ENCODE measurements around the gene SNCAIP. TPM values are rescaled to one million over a fixed set of nuclear protein-coding genes. Genes with fewer than 3 reads are reported as not detected.

The SNCAIP gene
- total RNA-seq, 4 donors from 2014 or later: 0.82 to 2.2 (median 1.6) TPM; not detected in 1

DNA sequence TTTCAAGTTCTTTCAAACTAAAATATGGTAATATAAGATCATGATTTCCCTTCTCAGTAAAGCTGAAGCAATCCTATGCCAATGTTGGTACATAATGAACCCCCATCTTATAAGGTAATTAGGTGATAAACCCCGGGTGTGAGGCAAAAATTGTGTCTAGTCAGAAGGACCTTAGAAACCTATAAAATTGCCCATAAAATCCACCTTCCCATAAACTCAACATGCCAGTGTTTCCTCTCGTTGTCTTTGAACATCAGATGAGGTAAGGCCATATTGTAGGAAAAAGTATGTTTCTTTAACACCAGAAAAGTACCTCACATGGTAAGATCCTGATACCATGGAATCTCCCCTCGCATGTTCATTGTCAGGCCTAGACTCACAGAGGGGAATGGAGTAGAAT is 43.3 kb downstream of the SNCAIP start:
- H3K27me3 ChIP-seq: no peaks in the 10 kb centered on the region
- no peak for TF ChIP-seq POLR2AphosphoS5 (IDR thresholded peaks at IDR 0.05)
- TF ChIP-seq POLR2A (IDR thresholded peaks at IDR 0.05): no peak
- TF ChIP-seq, protein P1, sequence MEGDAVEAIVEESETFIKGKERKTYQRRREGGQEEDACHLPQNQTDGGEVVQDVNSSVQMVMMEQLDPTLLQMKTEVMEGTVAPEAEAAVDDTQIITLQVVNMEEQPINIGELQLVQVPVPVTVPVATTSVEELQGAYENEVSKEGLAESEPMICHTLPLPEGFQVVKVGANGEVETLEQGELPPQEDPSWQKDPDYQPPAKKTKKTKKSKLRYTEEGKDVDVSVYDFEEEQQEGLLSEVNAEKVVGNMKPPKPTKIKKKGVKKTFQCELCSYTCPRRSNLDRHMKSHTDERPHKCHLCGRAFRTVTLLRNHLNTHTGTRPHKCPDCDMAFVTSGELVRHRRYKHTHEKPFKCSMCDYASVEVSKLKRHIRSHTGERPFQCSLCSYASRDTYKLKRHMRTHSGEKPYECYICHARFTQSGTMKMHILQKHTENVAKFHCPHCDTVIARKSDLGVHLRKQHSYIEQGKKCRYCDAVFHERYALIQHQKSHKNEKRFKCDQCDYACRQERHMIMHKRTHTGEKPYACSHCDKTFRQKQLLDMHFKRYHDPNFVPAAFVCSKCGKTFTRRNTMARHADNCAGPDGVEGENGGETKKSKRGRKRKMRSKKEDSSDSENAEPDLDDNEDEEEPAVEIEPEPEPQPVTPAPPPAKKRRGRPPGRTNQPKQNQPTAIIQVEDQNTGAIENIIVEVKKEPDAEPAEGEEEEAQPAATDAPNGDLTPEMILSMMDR (IDR thresholded peaks at IDR 0.05): no peak
- TF ChIP-seq EP300 (IDR thresholded peaks at IDR 0.05; ENCODE audit: low read depth): no peak
- DNase-seq: no peak
- no peak overlapping the region for H3K27ac ChIP-seq
- intact Hi-C loops (cut with DNase I; ENCODE audit: low total_unique reads) (no loop called here), in situ Hi-C loops (cut with MboI; ENCODE audit: low pct_ligation_motif_present in 1 of 4, low pct_unique_long_range_greater_than_20kb in 1 of 4, low sequenced_read_pairs in 3 of 4) (no loop called here)
- WGBS, 2 donors (ENCODE audit: low coverage in 1 of 2): 56 to 64% methylated on average over 3 of the region's 3 CpGs
- no peak overlapping the region for H3K4me3 ChIP-seq
- H3K4me1 ChIP-seq: peaks cover 0 to 10% (median 0%) of the 10 kb centered on the region in 4 donors
- H3K36me3 ChIP-seq: no peaks in the 10 kb centered on the region
- H3K9me3 ChIP-seq: no peaks in the 10 kb centered on the region

DNA sequence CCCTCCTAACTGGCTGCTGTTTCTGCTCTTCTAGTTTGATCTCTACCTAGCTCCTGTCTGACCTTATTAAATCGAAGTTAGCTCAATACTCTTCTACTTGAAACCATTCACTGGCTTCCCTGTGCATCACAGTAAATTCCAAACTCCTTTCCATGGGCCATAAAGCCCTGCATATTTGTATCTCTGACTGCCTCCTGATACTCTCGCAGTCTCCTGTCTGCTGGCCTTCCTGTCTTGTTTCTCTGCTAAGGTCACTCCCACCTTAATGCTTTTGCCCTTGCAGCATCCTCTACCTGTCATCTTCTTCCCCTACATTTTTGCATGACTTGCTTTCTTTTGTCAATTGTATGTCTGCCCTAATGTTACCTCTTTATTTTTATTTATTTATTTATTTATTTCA is 44.8 kb downstream of the SNCAIP start:
- H3K4me3 ChIP-seq: no peak overlapping the region
- in situ Hi-C loops (cut with MboI; ENCODE audit: low pct_ligation_motif_present in 1 of 4, low pct_unique_long_range_greater_than_20kb in 1 of 4, low sequenced_read_pairs in 3 of 4): no loop called here
- no peaks in the 10 kb centered on the region for H3K27me3 ChIP-seq
- H3K36me3 ChIP-seq: no peaks in the 10 kb centered on the region
- TF ChIP-seq POLR2A (IDR thresholded peaks at IDR 0.05): no peak
- TF ChIP-seq POLR2AphosphoS5 (IDR thresholded peaks at IDR 0.05): no peak
- TF ChIP-seq EP300 (IDR thresholded peaks at IDR 0.05; ENCODE audit: low read depth): no peak
- TF ChIP-seq, protein P1 (IDR thresholded peaks at IDR 0.05): no peak
- DNase-seq: no peak
- intact Hi-C loops (cut with DNase I; ENCODE audit: low total_unique reads): no loop called here
- no peaks in the 10 kb centered on the region for H3K9me3 ChIP-seq
- peaks cover 0 to 10% (median 0%) of the 10 kb centered on the region in 4 donors for H3K4me1 ChIP-seq
- 75 to 80% methylated on average over 1 to 2 of the region's 2 CpGs for WGBS, 2 donors (ENCODE audit: low coverage in 1 of 2)
- H3K27ac ChIP-seq: no peak overlapping the region

DNA sequence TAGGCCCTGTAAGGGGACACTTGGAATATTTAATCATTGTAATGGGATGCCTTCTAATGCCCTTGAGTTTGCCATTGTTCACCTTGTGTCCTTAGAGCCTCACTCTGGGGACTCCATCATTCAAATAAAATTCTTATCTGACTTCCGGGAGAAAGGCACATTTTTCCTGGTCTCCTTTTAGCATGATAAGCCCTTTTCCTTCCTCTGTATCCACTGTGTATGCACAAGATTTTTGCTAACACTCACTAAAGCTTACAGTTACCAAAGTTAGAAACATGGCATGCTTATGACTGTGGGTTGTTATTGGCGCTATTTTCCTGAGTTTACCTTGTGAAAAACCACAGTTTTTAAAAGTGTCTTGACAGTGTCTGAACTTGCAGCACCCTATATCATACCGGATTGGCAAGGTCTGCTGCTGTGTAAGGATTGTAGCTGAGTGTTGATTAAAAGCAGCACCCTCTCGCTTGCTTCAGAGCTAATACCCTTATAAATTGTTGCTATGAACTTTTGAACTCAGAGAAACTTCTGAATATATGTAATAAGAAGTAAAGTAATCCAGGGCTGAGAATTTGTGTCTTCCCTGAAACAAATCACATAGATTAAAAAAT is 46.4 kb downstream of the SNCAIP start:
- in situ Hi-C loops (cut with MboI; ENCODE audit: low pct_ligation_motif_present in 1 of 4, low pct_unique_long_range_greater_than_20kb in 1 of 4, low sequenced_read_pairs in 3 of 4): no loop called here
- intact Hi-C loops (cut with DNase I; ENCODE audit: low total_unique reads): no loop called here
- H3K4me1 ChIP-seq: peaks cover 0 to 10% (median 0%) of the 10 kb centered on the region in 4 donors
- TF ChIP-seq POLR2AphosphoS5 (IDR thresholded peaks at IDR 0.05) (no peak), EP300 (IDR thresholded peaks at IDR 0.05; ENCODE audit: low read depth) (no peak), POLR2A (IDR thresholded peaks at IDR 0.05) (no peak)
- TF ChIP-seq, protein P1 (IDR thresholded peaks at IDR 0.05): no peak
- H3K36me3 ChIP-seq: no peaks in the 10 kb centered on the region
- no peak for DNase-seq
- 44 to 50% methylated on average over 2 to 4 of the region's 4 CpGs for WGBS, 2 donors (ENCODE audit: low coverage in 1 of 2)
- no peaks in the 10 kb centered on the region for H3K9me3 ChIP-seq
- H3K27ac ChIP-seq: no peak overlapping the region
- H3K27me3 ChIP-seq: no peaks in the 10 kb centered on the region
- H3K4me3 ChIP-seq: no peak overlapping the region

DNA sequence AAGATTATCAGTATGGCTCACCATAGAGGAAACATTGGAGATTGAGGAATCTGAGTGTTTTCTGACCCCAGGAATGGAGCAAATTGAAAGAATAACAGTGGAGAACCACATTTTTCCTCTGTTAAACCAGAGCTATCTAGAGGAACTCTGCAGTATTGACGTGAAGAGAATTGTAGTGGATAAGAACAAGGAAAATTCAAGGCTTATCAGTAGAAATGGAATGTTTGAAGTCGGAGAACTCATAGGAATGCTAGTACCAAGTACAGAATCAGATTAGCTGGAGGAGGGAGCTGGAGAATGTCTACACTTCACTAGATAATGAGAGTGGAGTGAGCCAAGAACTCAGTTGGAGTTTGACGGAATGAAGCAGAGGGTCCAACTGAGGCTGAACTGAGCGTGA is 50.3 kb downstream of the SNCAIP start:
- H3K4me3 ChIP-seq: no peak overlapping the region
- intact Hi-C loops (cut with DNase I; ENCODE audit: low total_unique reads) (no loop called here), in situ Hi-C loops (cut with MboI; ENCODE audit: low pct_ligation_motif_present in 1 of 4, low pct_unique_long_range_greater_than_20kb in 1 of 4, low sequenced_read_pairs in 3 of 4) (no loop called here)
- no peaks in the 10 kb centered on the region for H3K27me3 ChIP-seq
- peaks cover 0 to 5% (median 0%) of the 10 kb centered on the region in 4 donors for H3K4me1 ChIP-seq
- DNase-seq: no peak
- H3K27ac ChIP-seq: no peak overlapping the region
- no peaks in the 10 kb centered on the region for H3K36me3 ChIP-seq
- no peaks in the 10 kb centered on the region for H3K9me3 ChIP-seq
- no peak for TF ChIP-seq POLR2A (IDR thresholded peaks at IDR 0.05)
- TF ChIP-seq POLR2AphosphoS5 (IDR thresholded peaks at IDR 0.05): no peak
- TF ChIP-seq, protein P1 (IDR thresholded peaks at IDR 0.05): no peak
- no peak for TF ChIP-seq EP300 (IDR thresholded peaks at IDR 0.05; ENCODE audit: low read depth)
- whole genome bisulfite sequencing, 2 donors (ENCODE audit: low coverage in 1 of 2): 88 to 90% methylated on average over 2 to 4 of the region's 4 CpGs

Data from transverse colon (tissue), 4 donors.